ENCODE data around the gene ARHGAP25.

- no peak for TF ChIP-seq EP300 (IDR thresholded peaks at IDR 0.05; ENCODE audit: low read depth)
- TF ChIP-seq CTCF (IDR thresholded peaks at IDR 0.05): no peak
These were observed 136.7 kb downstream of the ARHGAP25 start, which contains the start of gene BMP10 for GRCh38 chr2:68871159-68871764.
